Osteoblast (primary cell): Measurements from ENCODE around the gene IL16. TPM values are rescaled to one million over a fixed set of nuclear protein-coding genes. Genes with fewer than 3 reads are reported as not detected.
A peak's percentile ranks its signal among the peaks of the same experiment; 100 is the strongest.
"Not testable (repeated sequence)": the region's sequence is repeated elsewhere in the genome, so short reads cannot be mapped to it uniquely, and the experiment has no call there.

Experiments
- DNase-seq: peaks from one replicate; pipeline ENCODE4 v3.0.0; 2011; ENCODE audit warnings: low spot score, mixed read lengths; ENCODE audit not compliant: insufficient read length; ENCODE audit errors: missing footprints
- H2AFZ ChIP-seq: 2 replicates; pipeline ENCODE4 v1.6.0; 2011; ENCODE audit warnings: mild to moderate bottlenecking, low read length
- H3K27ac ChIP-seq: 2 replicates; pipeline ENCODE4 v1.5.1; 2011; ENCODE audit warnings: mild to moderate bottlenecking, low read depth, low read length, moderate library complexity
- H3K27me3 ChIP-seq: 2 replicates; pipeline ENCODE4 v1.6.0; 2012; ENCODE audit warnings: mild to moderate bottlenecking, control low read depth, inconsistent platforms, low read length, moderate library complexity; ENCODE audit not compliant: insufficient read depth
- H3K36me3 ChIP-seq: 2 replicates; pipeline ENCODE4 v1.5.1; 2011; ENCODE audit warnings: mild to moderate bottlenecking, low read length, control low read depth, moderate library complexity; ENCODE audit not compliant: insufficient read depth
- H3K4me1 ChIP-seq: 2 replicates; pipeline ENCODE4 v1.5.1; 2011; ENCODE audit warnings: mild to moderate bottlenecking, low read length, control low read depth, moderate library complexity; ENCODE audit not compliant: insufficient read depth
- H3K4me2 ChIP-seq: 2 replicates; pipeline ENCODE4 v1.6.0; 2011; ENCODE audit warnings: mild to moderate bottlenecking, low read length; ENCODE audit not compliant: insufficient read depth
- H3K4me3 ChIP-seq: fragments of 200-600 bp; sonication (generic); 3 replicates; pipeline ENCODE4 v1.5.1; 2012; ENCODE audit warnings: mild to moderate bottlenecking, low read length, inconsistent platforms; ENCODE audit not compliant: insufficient read depth
- H3K79me2 ChIP-seq: 2 replicates; pipeline ENCODE4 v1.6.0; 2012; ENCODE audit warnings: mild to moderate bottlenecking, low read length, control low read depth, inconsistent platforms; ENCODE audit not compliant: insufficient read depth
- H3K9me3 ChIP-seq: 2 replicates; pipeline ENCODE4 v1.5.1; 2011; ENCODE audit warnings: low read depth, low read length, control low read depth
- H4K20me1 ChIP-seq: 2 replicates; pipeline ENCODE4 v1.6.0; 2012; ENCODE audit warnings: mild to moderate bottlenecking, low read length, control low read depth; ENCODE audit not compliant: insufficient read depth
- total RNA-seq: library from RNA; depleted of rRNA; stranded (reverse); fragments of >200 nt; gene quantifications from 2 replicates; pipeline ENCODE4 v1.2.3, GENCODE V29; 2012
- TF ChIP-seq, protein P1 (sequence below): IDR thresholded peaks from 2 replicates; pipeline ENCODE4 v1.5.1; 2011; ENCODE audit warnings: mild to moderate bottlenecking, low read depth, low read length, moderate library complexity; ENCODE audit errors: extremely low read depth

Gene IL16
- total RNA-seq, 1 donor: 6.5 TPM

DNA sequence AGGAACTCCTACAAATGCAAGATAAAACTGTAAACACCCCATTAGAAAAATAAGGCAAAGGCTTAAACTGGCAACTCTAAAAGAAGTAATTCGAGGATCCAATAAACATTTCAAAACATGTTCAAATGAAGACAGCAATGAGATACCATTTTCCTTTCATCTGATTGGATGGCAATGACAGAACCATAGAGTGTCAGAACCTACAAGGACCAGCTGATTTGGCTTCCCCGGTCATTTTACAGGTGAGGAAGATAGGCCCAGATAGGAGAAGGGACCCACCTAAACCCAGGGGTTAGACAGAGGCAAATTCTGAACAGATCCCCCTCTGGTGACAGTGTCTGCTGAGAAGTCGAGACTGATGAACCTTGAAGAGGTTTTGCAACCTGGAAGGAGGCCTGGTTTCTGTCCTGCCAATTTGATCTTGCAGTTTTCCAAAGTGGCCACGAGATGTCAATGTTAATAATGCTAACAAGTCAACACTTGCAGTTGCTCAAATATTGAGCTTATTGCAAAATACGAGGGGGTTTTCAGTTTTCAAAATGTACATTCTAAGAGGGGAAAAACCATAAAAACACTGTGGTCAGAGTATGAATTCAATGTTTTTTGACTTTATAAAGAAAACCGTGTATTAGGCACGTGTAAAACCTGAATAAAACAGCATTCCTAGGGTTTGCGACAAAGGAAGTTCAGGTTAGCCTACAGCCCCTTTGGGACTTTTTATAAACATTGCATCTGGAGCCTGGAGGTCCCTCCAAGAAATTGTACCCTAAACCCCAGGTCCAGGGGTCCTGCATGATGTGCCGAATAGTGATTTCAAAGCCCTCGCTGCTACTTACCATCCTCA is 41.1 kb upstream of the IL16 start:
- Histone ChIP-seq H2AFZ (peak overlapping the region; percentile 12), H3K4me3 (no peak overlapping the region), H3K4me1 (peaks cover 13% of the 10 kb centered on the region), H3K36me3 (no peaks in the 10 kb centered on the region), H3K9me3 (no peaks in the 10 kb centered on the region), H3K79me2 (no peaks in the 10 kb centered on the region), H4K20me1 (no peaks in the 10 kb centered on the region), H3K27ac (no peak overlapping the region), H3K27me3 (no peaks in the 10 kb centered on the region), H3K4me2 (no peak overlapping the region)
- TF ChIP-seq, protein P1, sequence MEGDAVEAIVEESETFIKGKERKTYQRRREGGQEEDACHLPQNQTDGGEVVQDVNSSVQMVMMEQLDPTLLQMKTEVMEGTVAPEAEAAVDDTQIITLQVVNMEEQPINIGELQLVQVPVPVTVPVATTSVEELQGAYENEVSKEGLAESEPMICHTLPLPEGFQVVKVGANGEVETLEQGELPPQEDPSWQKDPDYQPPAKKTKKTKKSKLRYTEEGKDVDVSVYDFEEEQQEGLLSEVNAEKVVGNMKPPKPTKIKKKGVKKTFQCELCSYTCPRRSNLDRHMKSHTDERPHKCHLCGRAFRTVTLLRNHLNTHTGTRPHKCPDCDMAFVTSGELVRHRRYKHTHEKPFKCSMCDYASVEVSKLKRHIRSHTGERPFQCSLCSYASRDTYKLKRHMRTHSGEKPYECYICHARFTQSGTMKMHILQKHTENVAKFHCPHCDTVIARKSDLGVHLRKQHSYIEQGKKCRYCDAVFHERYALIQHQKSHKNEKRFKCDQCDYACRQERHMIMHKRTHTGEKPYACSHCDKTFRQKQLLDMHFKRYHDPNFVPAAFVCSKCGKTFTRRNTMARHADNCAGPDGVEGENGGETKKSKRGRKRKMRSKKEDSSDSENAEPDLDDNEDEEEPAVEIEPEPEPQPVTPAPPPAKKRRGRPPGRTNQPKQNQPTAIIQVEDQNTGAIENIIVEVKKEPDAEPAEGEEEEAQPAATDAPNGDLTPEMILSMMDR: peak; percentile 68
- DNase-seq: no peak

DNA sequence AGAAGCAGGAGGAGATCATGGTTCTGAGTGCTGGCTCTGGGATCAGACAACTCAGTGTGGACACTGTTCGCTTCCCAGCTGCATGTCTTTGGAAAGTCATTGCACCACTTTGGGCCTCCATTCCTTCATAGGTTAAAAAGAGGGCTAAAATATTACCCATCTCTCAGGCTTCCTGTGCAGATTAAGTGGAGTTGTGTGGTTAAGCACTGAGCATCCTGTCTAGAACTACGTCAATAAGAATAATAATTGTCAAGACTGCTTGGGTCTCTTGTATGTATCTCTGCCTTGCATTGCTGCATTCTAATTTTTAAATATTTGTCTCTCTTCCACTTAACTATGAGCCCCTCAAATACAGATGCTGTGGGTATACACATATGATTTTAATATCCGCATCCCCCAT is 40.4 kb upstream of the IL16 start:
- Histone ChIP-seq H3K36me3 (no peaks in the 10 kb centered on the region), H3K4me2 (no peak overlapping the region), H2AFZ (no peak overlapping the region), H3K4me1 (peaks cover 19% of the 10 kb centered on the region), H3K79me2 (no peaks in the 10 kb centered on the region), H3K27me3 (no peaks in the 10 kb centered on the region), H4K20me1 (no peaks in the 10 kb centered on the region), H3K27ac (no peak overlapping the region), H3K9me3 (no peaks in the 10 kb centered on the region), H3K4me3 (no peak overlapping the region)
- TF ChIP-seq, protein P1: no peak
- no peak for DNase-seq

DNA sequence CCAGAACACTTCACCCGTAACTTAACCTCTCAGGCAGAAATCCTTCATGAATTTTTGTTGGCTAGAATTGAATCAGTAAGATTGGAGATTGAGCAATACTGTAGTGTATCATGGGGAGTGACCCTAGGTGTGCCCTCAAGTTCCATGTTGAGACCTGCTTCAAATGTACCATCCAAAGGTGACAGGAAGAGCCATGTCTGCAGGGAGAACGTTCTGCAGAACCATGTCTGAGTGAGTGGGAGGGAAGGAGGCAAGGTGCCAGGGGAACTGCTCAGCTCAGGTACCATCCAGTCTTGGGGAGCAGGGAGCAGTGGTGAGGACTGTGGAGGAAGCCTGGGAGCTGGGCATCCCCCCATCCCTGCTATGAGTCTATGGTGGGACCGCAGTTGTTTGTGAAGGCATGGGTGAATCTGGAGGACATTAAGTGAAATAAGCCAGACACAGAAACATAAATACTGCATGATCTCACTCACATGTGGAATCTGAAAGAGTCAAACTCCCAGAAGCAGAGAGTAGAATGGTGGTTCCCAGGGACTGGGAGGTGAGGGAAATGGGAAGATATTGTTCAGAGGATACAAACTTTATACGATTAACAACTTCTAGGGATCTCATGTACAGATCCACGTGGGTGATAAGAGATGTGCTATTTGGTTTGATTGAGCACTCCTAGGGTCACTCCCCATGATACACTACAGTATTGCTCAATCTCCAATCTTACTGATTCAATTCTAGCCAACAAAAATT is 39.3 kb upstream of the IL16 start:
- Histone ChIP-seq H3K4me3 (no peak overlapping the region), H2AFZ (no peak overlapping the region), H3K27ac (no peak overlapping the region), H3K9me3 (no peaks in the 10 kb centered on the region), H4K20me1 (no peaks in the 10 kb centered on the region), H3K79me2 (no peaks in the 10 kb centered on the region), H3K4me2 (no peak overlapping the region), H3K36me3 (no peaks in the 10 kb centered on the region), H3K27me3 (no peaks in the 10 kb centered on the region), H3K4me1 (peaks cover 19% of the 10 kb centered on the region)
- TF ChIP-seq, protein P1: no peak
- peak; percentile 76 for DNase-seq

DNA sequence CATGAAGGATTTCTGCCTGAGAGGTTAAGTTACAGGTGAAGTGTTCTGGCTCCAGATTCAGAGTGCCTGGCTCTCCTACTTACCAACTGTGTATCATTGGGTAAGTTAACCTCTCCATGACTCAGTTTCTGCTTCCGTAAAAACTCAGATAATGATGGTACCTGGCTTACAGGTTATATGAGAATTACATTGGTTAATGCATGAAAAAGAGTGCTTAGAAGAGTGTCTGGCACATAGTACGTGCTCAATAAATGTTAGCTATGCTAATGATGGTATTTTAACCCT is 38.8 kb upstream of the IL16 start:
- peak; percentile 21 for DNase-seq
- Histone ChIP-seq H3K36me3 (no peaks in the 10 kb centered on the region), H2AFZ (no peak overlapping the region), H3K4me1 (peaks cover 17% of the 10 kb centered on the region), H3K27ac (no peak overlapping the region), H3K4me3 (no peak overlapping the region), H3K27me3 (no peaks in the 10 kb centered on the region), H3K4me2 (no peak overlapping the region), H4K20me1 (no peaks in the 10 kb centered on the region), H3K79me2 (no peaks in the 10 kb centered on the region), H3K9me3 (no peaks in the 10 kb centered on the region)
- TF ChIP-seq, protein P1: no peak

DNA sequence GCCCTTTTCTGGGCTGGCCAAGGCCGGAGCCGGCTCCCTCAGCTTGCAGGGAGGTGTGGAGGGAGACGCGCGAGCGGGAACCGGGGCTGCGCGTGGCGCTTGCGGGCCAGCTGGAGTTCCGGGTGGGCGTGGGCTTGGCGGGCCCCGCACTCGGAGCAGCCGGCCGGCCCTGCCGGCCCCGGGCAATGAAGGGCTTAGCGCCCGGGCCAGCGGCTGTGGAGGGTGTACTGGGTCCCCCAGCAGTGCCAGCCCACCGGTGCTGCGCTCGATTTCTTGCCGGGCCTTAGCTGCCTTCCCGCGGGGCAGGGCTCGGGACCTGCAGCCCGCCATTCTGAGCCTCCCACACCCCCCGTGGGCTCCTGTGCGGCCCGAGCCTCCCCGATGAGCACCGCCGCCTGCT is 38.1 kb upstream of the IL16 start:
- not testable (repeated sequence) for H2AFZ ChIP-seq, H3K36me3 ChIP-seq, H3K4me3 ChIP-seq, H4K20me1 ChIP-seq, DNase-seq, H3K27ac ChIP-seq, H3K27me3 ChIP-seq, H3K79me2 ChIP-seq, H3K4me2 ChIP-seq, H3K9me3 ChIP-seq
- H3K4me1 ChIP-seq: peaks cover 14% of the 10 kb centered on the region
